B cell (primary cell): ENCODE data around the gene SIRPA. TPM values are rescaled to one million over a fixed set of nuclear protein-coding genes. Genes with fewer than 3 reads are reported as not detected.

Experiments
- ATAC-seq: fragments of 200-7000 bp; cut with Tn5 transposase; one replicate; pipeline ENCODE4 v1.10.0; 2021; ENCODE audit warnings: low read depth, mild to moderate bottlenecking, moderate number of reproducible peaks, moderate library complexity
- CTCF ChIA-PET: fragments of 350-600 bp; sonication (Branson Sonifier 250); formaldehyde crosslinking; loops from one replicate; lab custom pipeline; 2021; ENCODE audit warnings: antibody characterized with exemption, inconsistent platforms; lab: Charles Lee
- POLR2A ChIA-PET: fragments of 350-600 bp; sonication (Branson Sonifier 250); formaldehyde crosslinking; loops from one replicate; lab custom pipeline; 2021; ENCODE audit warnings: antibody characterized with exemption; lab: Charles Lee
- DNase-seq: peaks from one replicate; pipeline ENCODE4 v3.0.0; 2013
- H2AFZ ChIP-seq: 2 replicates; pipeline ENCODE4 v1.6.1; 2012; ENCODE audit warnings: mild to moderate bottlenecking, low read depth, low read length; ENCODE audit not compliant: insufficient read depth, poor library complexity, severe bottlenecking
- H3K27ac ChIP-seq, 2 donors: 1 replicate in 1 of 2; 2 replicates in 1 of 2; pipeline ENCODE4 v1.5.1; 2012 to 2013; ENCODE audit warnings: low read length in 2 of 2, mild to moderate bottlenecking in 2 of 2, moderate library complexity in 1 of 2
- H3K27me3 ChIP-seq, 4 experiments: fragments of 200-600 bp in 1 of 4; sonication (generic) in 1 of 4; replicated peaks in 1 of 4; 1 replicate in 2 of 4; 2 replicates in 2 of 4; pipeline versions ENCODE4 v1.6.1 to v1.7.0; 2013 to 2016; ENCODE audit warnings: low read length in 3 of 4, mild to moderate bottlenecking in 2 of 4, mixed read lengths in 1 of 4, moderate library complexity in 1 of 4; ENCODE audit not compliant: insufficient read depth in 4 of 4, control insufficient read depth in 3 of 4; ENCODE audit errors: control extremely low read depth in 1 of 4
- H3K36me3 ChIP-seq, 2 experiments: replicated peaks in 1 of 2; 1 replicate in 1 of 2; 2 replicates in 1 of 2; pipeline versions ENCODE4 v1.6.1 to v1.7.1; 2013; ENCODE audit warnings: low read length in 1 of 2; ENCODE audit not compliant: insufficient read depth in 2 of 2, control insufficient read depth in 1 of 2; ENCODE audit errors: control extremely low read depth in 1 of 2, extremely low read depth in 1 of 2
- H3K4me1 ChIP-seq, 2 donors: fragments of 200-600 bp in 1 of 2; sonication (generic) in 1 of 2; 1 replicate in 1 of 2; 2 replicates in 1 of 2; pipeline versions ENCODE4 v1.5.1 to v1.6.1; 2013 to 2017; ENCODE audit warnings: low read length in 2 of 2; ENCODE audit not compliant: control insufficient read depth in 2 of 2, insufficient read depth in 2 of 2
- H3K4me2 ChIP-seq: replicated peaks from 2 replicates; pipeline ENCODE3; 2012; ENCODE audit warnings: mild to moderate bottlenecking, low read depth, low read length; ENCODE audit not compliant: poor library complexity, severe bottlenecking
- H3K4me3 ChIP-seq, 5 experiments: fragments of 200-600 bp in 1 of 5; sonication (generic) in 1 of 5; 1 replicate in 3 of 5; 2 replicates in 2 of 5; pipeline versions ENCODE4 v1.5.1 to v1.7.0; 2011 to 2016; ENCODE audit warnings: low read length in 4 of 5, mild to moderate bottlenecking in 4 of 5, low read depth in 2 of 5, control low read depth in 1 of 5, moderate library complexity in 1 of 5; ENCODE audit not compliant: insufficient read depth in 1 of 5; ENCODE audit errors: control extremely low read depth in 1 of 5, extremely low read depth in 1 of 5
- H3K79me2 ChIP-seq: fragments of 200-600 bp; sonication (generic); one replicate; pipeline ENCODE4 v1.6.0; 2016; ENCODE audit warnings: low read length; ENCODE audit not compliant: control insufficient read depth, insufficient read depth
- H3K9ac ChIP-seq: fragments of 200-600 bp; sonication (generic); 2 replicates; pipeline ENCODE4 v1.6.1; 2017; ENCODE audit warnings: mild to moderate bottlenecking, low read length, moderate library complexity
- H3K9me3 ChIP-seq, 3 donors: one replicate each; pipeline versions ENCODE4 v1.6.1 to v1.7.1; 2013; ENCODE audit warnings: low read length in 2 of 3; ENCODE audit not compliant: control insufficient read depth in 2 of 3, insufficient read depth in 1 of 3; ENCODE audit errors: control extremely low read depth in 1 of 3
- H4K20me1 ChIP-seq: 2 replicates; pipeline ENCODE4 v1.6.0; 2012; ENCODE audit warnings: mild to moderate bottlenecking, low read length; ENCODE audit not compliant: insufficient read depth, control insufficient read depth, poor library complexity, severe bottlenecking
- H3K27ac Mint-ChIP-seq: one replicate; pipeline ENCODE4 v1.8.0; 2021; ENCODE audit warnings: mixed read lengths
- H3K27me3 Mint-ChIP-seq: one replicate; pipeline ENCODE4 v1.8.0; 2021; ENCODE audit warnings: mixed read lengths
- H3K4me1 Mint-ChIP-seq: one replicate; pipeline ENCODE4 v1.8.0; 2021; ENCODE audit warnings: mixed read lengths
- H3K4me3 Mint-ChIP-seq: one replicate; pipeline ENCODE4 v1.8.0; 2021; ENCODE audit warnings: mixed read lengths
- H3K9me3 Mint-ChIP-seq: one replicate; pipeline ENCODE4 v1.8.0; 2022; ENCODE audit warnings: mixed read lengths; ENCODE audit not compliant: insufficient read depth
- EZH2 ChIP-seq: IDR thresholded peaks from 2 replicates; pipeline ENCODE4 v1.6.1; 2012; ENCODE audit warnings: borderline replicate concordance, low read depth, mild to moderate bottlenecking, moderate library complexity, low read length; ENCODE audit not compliant: insufficient read depth, poor library complexity, severe bottlenecking
- WGBS: methylation state at CpG from one replicate; pipeline ENCODE4 v1.1.5; 2013; ENCODE audit warnings: missing lambda C conversion rate; ENCODE audit not compliant: insufficient coverage; 5-methylcytosine and 5-hydroxymethylcytosine counted together
- intact Hi-C: fragments of 100-400 bp; cut with micrococcal nuclease; formaldehyde crosslinking; loops from one replicate; pipeline ENCODE4 v1.10.0; 2022
- polyA plus RNA-seq: library from polyadenylated mRNA; depleted of rRNA; stranded (reverse); fragments of >200 nt; gene quantifications from 2 replicates; pipeline ENCODE4 v1.2.3, GENCODE V29; 2012
- total RNA-seq, 2 donors: library from RNA; stranded (reverse); fragments of 120-200 nt in 1 of 2; gene quantifications; 1 replicate in 1 of 2; 2 replicates in 1 of 2; pipeline versions ENCODE4 v1.2.3 to v1.2.4, GENCODE V29; 2013 to 2022
- TF ChIP-seq, protein P1 (sequence below): fragments of 200-600 bp; IDR thresholded peaks from one replicate; pipeline ENCODE4 v1.8.0; 2022; ENCODE audit warnings: antibody characterized with exemption, mild to moderate bottlenecking

The SIRPA gene
- total and polyA plus RNA-seq, 2 donors (not counting 1 experiment from before 2014, with no cell fraction given) = 0.94 to 10.2 TPM

DNA sequence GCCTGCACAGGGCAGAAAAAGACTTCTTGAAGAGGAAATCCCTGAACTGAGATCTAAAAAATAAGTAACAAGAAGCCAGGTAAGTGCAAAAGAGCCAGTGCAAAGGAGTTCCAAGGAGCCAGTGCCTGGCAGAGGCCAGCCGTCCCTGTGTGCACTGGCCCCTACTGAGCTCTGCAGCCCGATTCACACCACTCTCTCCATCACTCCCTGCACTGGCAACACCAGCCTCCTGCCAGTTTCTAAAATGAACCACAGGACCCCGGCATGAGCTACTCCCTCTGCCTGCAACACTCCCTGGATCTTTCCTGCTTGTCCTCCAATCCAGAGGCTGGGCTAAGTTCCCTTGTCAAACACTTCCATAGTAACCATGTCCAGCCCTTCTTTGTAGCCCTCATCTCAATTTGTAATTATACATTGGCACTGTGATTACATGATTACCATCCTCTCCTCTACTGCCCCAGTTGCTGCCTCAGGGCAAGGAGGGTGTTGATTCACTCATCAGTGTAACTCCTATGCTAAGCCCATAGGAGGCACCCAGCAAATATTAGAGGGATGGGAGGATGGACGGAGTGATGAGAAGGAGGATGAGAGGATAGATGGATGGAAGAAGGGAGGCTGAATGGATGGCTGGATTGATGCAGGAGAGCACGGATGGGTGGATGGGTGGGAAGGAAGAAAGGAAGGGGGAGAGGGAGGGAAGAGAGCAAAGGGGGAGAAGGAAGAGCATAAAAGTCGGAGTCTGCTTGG lies 49.3 kb downstream of the SIRPA start:
- H3K27me3 Mint-ChIP-seq = peaks cover 15% of the 10 kb centered on the region
- DNase-seq (no peak), ATAC-seq (no peak)
- H3K27ac Mint-ChIP-seq = no peak overlapping the region
- Histone ChIP-seq H4K20me1 (no peaks in the 10 kb centered on the region), H3K9me3 (no peaks in the 10 kb centered on the region), H3K9ac (no peak overlapping the region), H3K4me2 (no peak overlapping the region), H3K4me1 (peaks cover 9 to 15% of the 10 kb centered on the region in 2 donors), H2AFZ (no peak overlapping the region), H3K79me2 (no peaks in the 10 kb centered on the region), H3K27me3 (peaks cover 0 to 19% (median 5%) of the 10 kb centered on the region in 4 experiments), H3K27ac (no peak overlapping the region), H3K4me3 (no peak overlapping the region), H3K36me3 (no peaks in the 10 kb centered on the region)
- no peak overlapping the region for H3K4me3 Mint-ChIP-seq
- 89% methylated on average over 6 of the region's 6 CpGs for WGBS
- H3K9me3 Mint-ChIP-seq = no peaks in the 10 kb centered on the region
- peaks cover 15% of the 10 kb centered on the region for H3K4me1 Mint-ChIP-seq
- CTCF ChIA-PET = no interaction called here
- TF ChIP-seq, protein P1, sequence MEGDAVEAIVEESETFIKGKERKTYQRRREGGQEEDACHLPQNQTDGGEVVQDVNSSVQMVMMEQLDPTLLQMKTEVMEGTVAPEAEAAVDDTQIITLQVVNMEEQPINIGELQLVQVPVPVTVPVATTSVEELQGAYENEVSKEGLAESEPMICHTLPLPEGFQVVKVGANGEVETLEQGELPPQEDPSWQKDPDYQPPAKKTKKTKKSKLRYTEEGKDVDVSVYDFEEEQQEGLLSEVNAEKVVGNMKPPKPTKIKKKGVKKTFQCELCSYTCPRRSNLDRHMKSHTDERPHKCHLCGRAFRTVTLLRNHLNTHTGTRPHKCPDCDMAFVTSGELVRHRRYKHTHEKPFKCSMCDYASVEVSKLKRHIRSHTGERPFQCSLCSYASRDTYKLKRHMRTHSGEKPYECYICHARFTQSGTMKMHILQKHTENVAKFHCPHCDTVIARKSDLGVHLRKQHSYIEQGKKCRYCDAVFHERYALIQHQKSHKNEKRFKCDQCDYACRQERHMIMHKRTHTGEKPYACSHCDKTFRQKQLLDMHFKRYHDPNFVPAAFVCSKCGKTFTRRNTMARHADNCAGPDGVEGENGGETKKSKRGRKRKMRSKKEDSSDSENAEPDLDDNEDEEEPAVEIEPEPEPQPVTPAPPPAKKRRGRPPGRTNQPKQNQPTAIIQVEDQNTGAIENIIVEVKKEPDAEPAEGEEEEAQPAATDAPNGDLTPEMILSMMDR = no peak
- no peak for TF ChIP-seq EZH2
- POLR2A ChIA-PET = no interaction called here
- intact Hi-C loops = no loop called here

GRCh38 chr20:1945134-1945618 lies 50.0 kb downstream of the SIRPA start:
- Mint-ChIP-seq H3K4me1 (peaks cover 18% of the 10 kb centered on the region), H3K4me3 (no peak overlapping the region), H3K9me3 (no peaks in the 10 kb centered on the region), H3K27ac (no peak overlapping the region), H3K27me3 (peaks cover 15% of the 10 kb centered on the region)
- no peak overlapping the region for H3K4me3 ChIP-seq
- ATAC-seq = no peak
- TF ChIP-seq, protein P1 = no peak
- no peak for TF ChIP-seq EZH2
- intact Hi-C loops = no loop called here
- ChIA-PET POLR2A (no interaction called here), CTCF (no interaction called here)
- H3K27me3 ChIP-seq = peaks cover 0 to 19% (median 5%) of the 10 kb centered on the region in 4 experiments
- no peaks in the 10 kb centered on the region for H4K20me1 ChIP-seq
- DNase-seq = no peak
- H3K4me1 ChIP-seq = peaks cover 9 to 15% of the 10 kb centered on the region in 2 donors
- H3K79me2 ChIP-seq = no peaks in the 10 kb centered on the region
- no peak overlapping the region for H3K4me2 ChIP-seq
- no peak overlapping the region for H3K27ac ChIP-seq
- H3K36me3 ChIP-seq = no peaks in the 10 kb centered on the region
- no peaks in the 10 kb centered on the region for H3K9me3 ChIP-seq
- H3K9ac ChIP-seq = no peak overlapping the region
- WGBS = 85% methylated on average over 9 of the region's 9 CpGs
- no peak overlapping the region for H2AFZ ChIP-seq
